Prostate gland (tissue), 2 donors: ENCODE data around the gene CCDC141. TPM values are rescaled to one million over a fixed set of nuclear protein-coding genes. Genes with fewer than 3 reads are reported as not detected.

Experiments
- DNase-seq: peaks from one replicate; pipeline ENCODE4 v3.0.0-alpha.2; 2019; ENCODE audit warnings: low spot score
- H3K27ac ChIP-seq, 2 donors: fragments of 200-600 bp; sonication (generic); 2 replicates each; pipeline ENCODE4 v1.5.1; 2017 to 2019
- H3K27me3 ChIP-seq: fragments of 200-600 bp; sonication (generic); replicated peaks from 2 replicates; pipeline ENCODE4 v1.5.1; 2019; ENCODE audit not compliant: insufficient read depth
- H3K36me3 ChIP-seq, 2 donors: fragments of 200-600 bp; sonication (generic); 1 replicate in 1 of 2; 2 replicates in 1 of 2; pipeline versions ENCODE4 v1.5.1 to v1.8.1; 2017 to 2019
- H3K4me1 ChIP-seq: fragments of 200-600 bp; sonication (generic); replicated peaks from 2 replicates; pipeline ENCODE4 v1.5.1; 2019
- H3K4me3 ChIP-seq, 2 donors: fragments of 200-600 bp; sonication (generic); 2 replicates each; pipeline ENCODE4 v1.5.1; 2017 to 2019
- H3K9me3 ChIP-seq: fragments of 200-600 bp; sonication (generic); 2 replicates; pipeline ENCODE4 v1.5.1; 2017
- POLR2A ChIP-seq: fragments of 450-650 bp; IDR thresholded peaks from one replicate; pipeline ENCODE4 v1.6.1; 2016; ENCODE audit warnings: antibody characterized with exemption, mild to moderate bottlenecking
- POLR2AphosphoS5 ChIP-seq: sonication (generic); formaldehyde crosslinking; IDR thresholded peaks from one replicate; pipeline ENCODE4 v1.6.1; 2017; ENCODE audit warnings: antibody characterized with exemption
- WGBS: methylation state at CpG from one replicate; pipeline ENCODE4 v1.1.5; 2018; 5-methylcytosine and 5-hydroxymethylcytosine counted together
- intact Hi-C: fragments of 100-400 bp; cut with DNase I; formaldehyde crosslinking; loops from one replicate; pipeline ENCODE4 v1.14.2; 2022
- total RNA-seq, 2 donors: library from RNA; depleted of rRNA; stranded (reverse); fragments of >200 nt; gene quantifications; one replicate each; pipeline ENCODE4 v1.1.0, GENCODE V29; 2016
- TF ChIP-seq, protein P1 (sequence below), 4 experiments: fragments of 200-600 bp in 2 of 4; fragments of 450-650 bp in 2 of 4; sonication (generic) in 2 of 4; IDR thresholded peaks; 1 replicate in 3 of 4; 2 replicates in 1 of 4; pipeline ENCODE4 v1.5.1; 2016 to 2019; ENCODE audit warnings: antibody characterized with exemption in 4 of 4, mild to moderate bottlenecking in 2 of 4, moderate library complexity in 2 of 4

The CCDC141 gene
- total RNA-seq, 2 donors from 2014 or later, result 0.32 to 8.6 TPM

DNA sequence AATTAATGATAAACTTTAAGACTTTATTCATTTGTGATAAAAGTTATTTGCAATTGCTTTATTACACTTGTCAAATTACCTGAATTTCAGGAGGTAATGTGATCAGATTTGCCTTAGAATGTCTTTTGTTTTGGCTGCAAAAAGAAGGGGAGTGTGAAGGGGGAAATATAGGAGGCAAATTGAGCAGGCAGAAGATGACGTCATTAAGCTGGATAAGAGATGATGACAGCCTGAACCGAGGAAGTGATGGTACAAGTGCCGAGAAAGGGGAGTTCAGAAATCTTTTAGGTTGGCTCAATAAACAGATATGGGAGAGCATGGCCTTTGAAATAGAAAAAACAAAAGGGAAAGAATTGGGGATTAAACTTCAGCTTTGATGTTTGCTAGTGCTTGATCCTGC is 169.7 kb downstream of the CCDC141 start:
- no peak overlapping the region for H3K4me3 ChIP-seq
- DNase-seq, result no peak
- H3K9me3 ChIP-seq, result no peaks in the 10 kb centered on the region
- intact Hi-C loops, result no loop called here
- H3K27ac ChIP-seq, result no peak overlapping the region
- TF ChIP-seq POLR2A, result no peak
- no peak for TF ChIP-seq POLR2AphosphoS5
- TF ChIP-seq, protein P1, sequence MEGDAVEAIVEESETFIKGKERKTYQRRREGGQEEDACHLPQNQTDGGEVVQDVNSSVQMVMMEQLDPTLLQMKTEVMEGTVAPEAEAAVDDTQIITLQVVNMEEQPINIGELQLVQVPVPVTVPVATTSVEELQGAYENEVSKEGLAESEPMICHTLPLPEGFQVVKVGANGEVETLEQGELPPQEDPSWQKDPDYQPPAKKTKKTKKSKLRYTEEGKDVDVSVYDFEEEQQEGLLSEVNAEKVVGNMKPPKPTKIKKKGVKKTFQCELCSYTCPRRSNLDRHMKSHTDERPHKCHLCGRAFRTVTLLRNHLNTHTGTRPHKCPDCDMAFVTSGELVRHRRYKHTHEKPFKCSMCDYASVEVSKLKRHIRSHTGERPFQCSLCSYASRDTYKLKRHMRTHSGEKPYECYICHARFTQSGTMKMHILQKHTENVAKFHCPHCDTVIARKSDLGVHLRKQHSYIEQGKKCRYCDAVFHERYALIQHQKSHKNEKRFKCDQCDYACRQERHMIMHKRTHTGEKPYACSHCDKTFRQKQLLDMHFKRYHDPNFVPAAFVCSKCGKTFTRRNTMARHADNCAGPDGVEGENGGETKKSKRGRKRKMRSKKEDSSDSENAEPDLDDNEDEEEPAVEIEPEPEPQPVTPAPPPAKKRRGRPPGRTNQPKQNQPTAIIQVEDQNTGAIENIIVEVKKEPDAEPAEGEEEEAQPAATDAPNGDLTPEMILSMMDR (IDR thresholded peaks at IDR 0.05), result no peak
- no peaks in the 10 kb centered on the region for H3K4me1 ChIP-seq
- H3K36me3 ChIP-seq, result no peaks in the 10 kb centered on the region
- H3K27me3 ChIP-seq, result no peaks in the 10 kb centered on the region
- 64% methylated on average over 3 of the region's 3 CpGs for WGBS

DNA sequence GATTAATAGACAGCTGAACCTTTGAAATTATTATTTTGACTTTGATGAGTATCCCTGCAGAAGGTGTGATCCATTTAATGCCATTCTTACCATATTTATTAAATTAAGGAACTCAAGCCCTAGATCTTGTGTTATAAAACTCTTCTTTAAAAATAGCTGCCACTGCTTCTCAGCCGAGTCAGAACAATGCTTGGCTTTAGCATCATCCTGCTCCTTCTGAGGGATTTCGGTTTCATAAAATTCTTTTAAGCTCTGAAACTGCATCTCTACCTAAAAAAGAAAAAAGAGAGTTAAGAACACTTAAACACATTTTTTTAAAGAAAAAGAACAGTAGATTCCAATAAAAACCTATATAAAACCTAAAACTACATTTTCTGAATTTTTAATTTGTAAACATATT is 172.1 kb downstream of the CCDC141 start:
- H3K27ac ChIP-seq, result no peak overlapping the region
- no peak for TF ChIP-seq POLR2AphosphoS5
- TF ChIP-seq POLR2A, result no peak
- TF ChIP-seq, protein P1 (IDR thresholded peaks at IDR 0.05), result no peak
- WGBS, result 68% methylated on average over 2 of the region's 2 CpGs
- H3K27me3 ChIP-seq, result no peaks in the 10 kb centered on the region
- no peak for DNase-seq
- intact Hi-C loops, result no loop called here
- no peaks in the 10 kb centered on the region for H3K4me1 ChIP-seq
- no peak overlapping the region for H3K4me3 ChIP-seq
- no peaks in the 10 kb centered on the region for H3K36me3 ChIP-seq
- H3K9me3 ChIP-seq, result no peaks in the 10 kb centered on the region

DNA sequence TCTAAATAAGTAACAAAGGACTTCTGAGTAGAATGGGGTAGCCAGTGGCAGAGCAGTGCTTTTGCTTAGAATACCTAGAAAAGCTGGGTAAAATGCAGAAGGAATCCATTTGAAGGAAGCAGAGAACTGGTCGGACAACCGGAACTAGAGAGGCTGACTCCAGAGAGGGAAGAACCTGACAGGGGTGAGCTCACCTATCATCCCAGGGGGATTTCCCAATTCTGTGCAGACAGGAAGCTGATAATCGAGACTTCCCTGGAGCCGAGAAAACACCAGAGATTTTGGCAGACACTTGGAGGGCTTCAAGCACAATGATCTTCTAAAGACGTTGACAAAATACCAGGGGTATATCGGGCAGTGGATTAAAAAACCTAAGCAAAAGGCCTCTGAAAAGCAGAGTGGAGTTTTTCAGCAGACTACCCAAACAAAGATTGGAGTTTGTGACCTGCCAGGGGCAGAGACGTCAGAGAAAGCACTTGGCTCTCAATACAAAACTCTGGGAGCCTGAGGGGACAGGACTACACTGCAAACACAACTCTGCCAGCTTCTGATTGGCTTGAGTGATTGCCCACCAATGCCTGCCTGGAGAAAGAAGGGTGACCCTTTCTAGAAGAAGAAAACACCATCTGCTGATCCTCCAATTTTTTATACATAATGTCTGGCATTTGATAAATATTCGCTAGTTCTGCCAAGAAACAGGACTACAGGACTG is 175.3 kb downstream of the CCDC141 start:
- TF ChIP-seq POLR2A, result no peak
- no peak for TF ChIP-seq POLR2AphosphoS5
- TF ChIP-seq, protein P1 (IDR thresholded peaks at IDR 0.05), result no peak
- Histone ChIP-seq H3K9me3 (no peaks in the 10 kb centered on the region), H3K4me1 (no peaks in the 10 kb centered on the region), H3K27ac (no peak overlapping the region), H3K4me3 (no peak overlapping the region), H3K36me3 (no peaks in the 10 kb centered on the region), H3K27me3 (no peaks in the 10 kb centered on the region)
- DNase-seq, result no peak
- WGBS, result 62% methylated on average over 8 of the region's 8 CpGs
- intact Hi-C loops, result no loop called here

DNA sequence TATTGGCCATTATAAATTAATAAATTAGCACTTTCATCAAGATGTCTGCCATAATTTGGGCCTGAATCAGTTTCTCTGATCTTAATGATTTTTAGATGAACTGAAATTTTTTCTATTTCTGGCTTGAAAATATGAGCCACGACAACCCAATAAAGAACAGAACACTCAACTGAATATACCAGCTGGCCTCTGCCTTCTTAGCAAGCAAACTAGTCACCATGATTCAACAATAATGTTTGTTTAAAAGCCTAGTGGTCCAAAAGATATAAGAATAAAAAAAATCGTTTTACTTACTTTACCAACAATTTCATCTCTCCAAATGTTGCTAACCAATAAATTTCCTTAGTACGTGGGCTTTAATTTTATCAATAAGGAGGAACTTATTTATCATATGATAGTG is 176.0 kb downstream of the CCDC141 start:
- Histone ChIP-seq H3K4me1 (no peaks in the 10 kb centered on the region), H3K9me3 (no peaks in the 10 kb centered on the region), H3K27me3 (no peaks in the 10 kb centered on the region), H3K36me3 (no peaks in the 10 kb centered on the region), H3K4me3 (no peak overlapping the region), H3K27ac (no peak overlapping the region)
- intact Hi-C loops, result no loop called here
- no peak for TF ChIP-seq POLR2A
- 92% methylated on average over 3 of the region's 3 CpGs for WGBS
- DNase-seq, result no peak

DNA sequence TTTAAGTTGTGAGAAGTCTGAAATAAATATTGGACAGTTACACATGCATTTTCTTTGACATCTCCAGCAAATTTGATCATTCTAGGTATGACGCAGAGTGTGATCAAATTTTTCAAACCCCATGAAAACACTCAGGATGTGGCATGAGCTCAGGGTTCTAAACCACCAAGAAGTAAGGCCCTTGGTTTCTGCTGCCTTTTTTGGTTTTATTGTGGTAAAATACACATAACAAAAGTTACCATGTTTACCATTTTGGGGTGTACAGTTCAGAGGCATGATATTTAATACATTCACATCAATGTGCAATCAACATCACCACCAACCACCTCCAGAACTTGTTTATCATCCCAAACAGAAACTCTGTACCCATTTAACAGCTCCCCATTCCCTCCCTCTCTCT is 178.4 kb downstream of the CCDC141 start:
- no peaks in the 10 kb centered on the region for H3K36me3 ChIP-seq
- no peaks in the 10 kb centered on the region for H3K27me3 ChIP-seq
- DNase-seq, result no peak
- TF ChIP-seq, protein P1 (IDR thresholded peaks at IDR 0.05), result no peak
- TF ChIP-seq POLR2A (no peak), POLR2AphosphoS5 (no peak)
- H3K27ac ChIP-seq, result no peak overlapping the region
- WGBS, result 88% methylated on average over 1 of the region's 1 CpG
- no peaks in the 10 kb centered on the region for H3K9me3 ChIP-seq
- H3K4me1 ChIP-seq, result no peaks in the 10 kb centered on the region
- no peak overlapping the region for H3K4me3 ChIP-seq
- intact Hi-C loops, result no loop called here
